ENCODE measurements around the gene TRIM24.

The TRIM24 gene

GRCh38 chr7:138625084-138625848 lies 165.2 kb downstream of the TRIM24 start:
- DNase-seq (ENCODE audit: low read depth) = no peak

- no peak for DNase-seq (ENCODE audit: low read depth)
Measured at GRCh38 chr7:138625849-138626230, 165.8 kb downstream of the TRIM24 start.

GRCh38 chr7:138626846-138627245 lies 166.8 kb downstream of the TRIM24 start:
- no peak for DNase-seq (ENCODE audit: low read depth)

- DNase-seq (ENCODE audit: low read depth) = no peak
Measured at GRCh38 chr7:138627361-138627760, 167.3 kb downstream of the TRIM24 start.

GRCh38 chr7:138630059-138630610 lies 170.1 kb downstream of the TRIM24 start:
- DNase-seq (ENCODE audit: low read depth) = no peak

- no peak for DNase-seq (ENCODE audit: low read depth)
Measured at GRCh38 chr7:138632384-138632783, 172.3 kb downstream of the TRIM24 start.

GRCh38 chr7:138632826-138633602 lies 173.0 kb downstream of the TRIM24 start:
- DNase-seq (ENCODE audit: low read depth) = no peak
